ENCODE results near the gene PAIP2B.

Gene PAIP2B

DNA sequence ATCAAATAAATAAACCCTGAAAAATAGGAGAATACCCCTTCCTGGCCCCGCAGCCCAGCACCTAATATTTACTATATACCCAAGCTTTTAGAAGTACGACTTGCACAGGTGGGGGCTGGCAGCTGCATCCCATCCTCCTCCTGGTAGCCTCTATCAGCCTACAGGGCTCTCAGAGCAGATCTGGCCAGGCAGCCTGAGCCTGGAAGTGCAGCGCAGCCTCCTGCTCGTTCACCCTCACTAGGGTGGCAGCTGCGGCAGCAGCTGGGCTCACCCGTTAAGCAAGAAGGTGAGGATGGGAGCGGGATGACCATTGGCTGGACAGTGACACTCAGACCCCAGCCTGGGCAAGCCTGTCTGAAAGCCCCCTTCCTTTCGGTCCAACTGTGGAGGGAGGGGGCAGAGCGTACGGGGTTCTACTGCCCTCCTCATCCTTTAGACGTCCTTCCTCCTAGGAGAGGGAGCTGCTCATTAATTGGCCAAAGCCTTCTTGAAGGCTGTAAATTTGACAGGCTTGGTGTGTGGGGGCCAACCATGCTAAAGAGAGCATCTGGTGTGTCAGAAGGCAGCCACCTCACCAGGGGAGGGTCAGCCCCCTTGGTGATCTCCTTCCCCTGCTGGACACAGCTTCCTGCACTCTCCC is 73.2 kb downstream of the PAIP2B start:
- DNase-seq (ENCODE audit: low spot score), result no peak

DNA sequence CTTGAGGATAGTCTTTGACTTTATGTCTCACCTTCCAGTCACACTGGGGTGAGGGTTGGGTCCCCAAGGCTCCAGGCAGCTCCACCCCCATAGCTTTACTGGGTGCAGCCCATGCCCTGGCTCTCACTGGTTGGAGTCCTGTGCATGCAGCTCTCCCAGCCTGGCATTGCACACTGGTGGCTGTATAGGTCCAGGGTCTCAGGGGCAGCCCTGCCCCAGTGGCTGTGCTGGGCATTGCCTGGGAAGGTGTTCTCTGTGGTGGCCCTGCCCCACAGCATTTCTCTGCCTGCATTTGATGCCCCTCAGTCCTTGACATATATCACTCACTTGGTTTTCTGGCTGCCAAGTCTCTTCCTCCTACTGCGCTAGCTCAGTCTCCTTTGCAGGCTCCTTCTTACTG is 75.3 kb downstream of the PAIP2B start:
- DNase-seq (ENCODE audit: low spot score), result no peak

DNA sequence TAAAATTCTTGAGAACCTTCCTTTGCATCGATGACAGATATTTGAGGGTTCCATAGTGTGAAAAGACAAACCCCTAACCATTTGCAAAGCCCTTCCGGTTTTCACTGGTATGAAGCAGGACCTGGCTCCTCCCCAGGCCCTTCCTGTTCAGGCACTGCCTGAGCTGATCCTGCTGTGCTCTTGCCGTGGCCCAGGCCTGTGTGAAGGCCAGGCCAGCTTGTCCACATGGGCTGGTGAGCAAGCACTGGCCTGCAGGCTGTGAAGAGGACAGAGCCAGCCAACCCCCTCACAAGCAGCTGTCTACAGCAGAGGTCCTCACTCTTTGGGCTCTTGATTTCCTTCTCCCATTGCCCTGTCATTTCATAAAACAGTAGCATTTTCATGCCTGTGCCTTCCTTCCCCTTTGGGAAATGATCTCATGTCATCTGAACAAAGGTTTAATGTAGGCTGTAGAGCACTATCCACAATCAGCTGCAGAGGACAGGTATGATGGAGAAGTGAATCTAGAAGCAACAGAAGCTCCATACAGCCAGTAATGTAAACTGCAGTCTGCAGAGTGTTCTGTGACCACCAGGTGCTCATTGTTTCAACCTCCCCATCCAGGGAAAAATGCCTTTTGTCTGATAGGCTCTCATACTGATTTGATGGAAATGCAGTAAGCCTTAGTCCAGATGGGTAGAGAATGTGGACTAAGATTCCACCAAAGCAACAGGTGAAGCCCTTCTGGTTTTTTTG is 76.7 kb downstream of the PAIP2B start:
- no peak for DNase-seq (ENCODE audit: low spot score)

DNA sequence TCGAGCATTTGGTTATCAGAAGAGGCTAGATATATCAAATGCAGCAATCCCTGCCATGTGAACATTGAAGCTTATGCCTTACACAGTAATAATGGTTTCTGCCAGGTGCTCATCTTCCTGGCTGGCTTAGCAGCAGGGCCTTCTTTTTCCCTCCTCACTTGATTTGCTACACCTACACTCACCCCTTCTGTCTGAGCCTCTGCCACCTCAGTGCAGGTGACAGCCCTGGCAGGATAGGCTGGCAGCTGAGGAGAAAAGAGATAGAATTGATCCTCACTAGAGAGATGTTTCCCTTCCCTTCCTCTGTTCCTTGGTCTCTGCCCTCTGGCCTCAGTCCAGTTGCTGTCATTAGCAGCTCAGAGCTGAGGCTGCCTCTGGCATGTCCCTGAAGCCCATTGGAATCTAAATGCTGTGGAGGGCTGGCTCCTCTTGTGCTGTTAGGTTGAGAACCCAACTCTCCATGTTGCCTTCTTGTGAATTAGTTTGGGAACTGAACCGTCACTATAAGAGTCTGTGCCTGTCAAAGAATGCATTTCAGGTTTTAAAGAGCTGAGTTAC is 78.3 kb downstream of the PAIP2B start:
- DNase-seq (ENCODE audit: low spot score), result no peak

DNA sequence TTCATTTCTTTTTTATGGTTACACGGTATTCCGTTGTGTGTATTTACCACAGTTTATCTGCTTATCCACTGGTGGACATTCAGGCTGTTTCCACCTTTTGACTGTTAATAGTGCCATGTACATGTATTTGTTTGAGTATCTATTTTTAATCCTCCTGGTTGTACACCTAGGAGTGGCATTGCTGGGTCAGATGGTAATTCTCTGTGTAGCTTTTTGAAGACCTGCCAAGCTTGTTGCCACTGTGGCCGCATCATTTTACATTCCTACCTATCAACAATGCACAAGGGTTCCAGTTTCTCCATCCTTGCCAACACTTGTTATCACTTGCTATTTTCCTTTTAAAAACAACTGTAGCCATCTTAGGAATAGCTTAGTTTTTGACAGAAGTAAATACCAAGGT is 83.1 kb downstream of the PAIP2B start:
- DNase-seq (ENCODE audit: low spot score), result no peak

DNA sequence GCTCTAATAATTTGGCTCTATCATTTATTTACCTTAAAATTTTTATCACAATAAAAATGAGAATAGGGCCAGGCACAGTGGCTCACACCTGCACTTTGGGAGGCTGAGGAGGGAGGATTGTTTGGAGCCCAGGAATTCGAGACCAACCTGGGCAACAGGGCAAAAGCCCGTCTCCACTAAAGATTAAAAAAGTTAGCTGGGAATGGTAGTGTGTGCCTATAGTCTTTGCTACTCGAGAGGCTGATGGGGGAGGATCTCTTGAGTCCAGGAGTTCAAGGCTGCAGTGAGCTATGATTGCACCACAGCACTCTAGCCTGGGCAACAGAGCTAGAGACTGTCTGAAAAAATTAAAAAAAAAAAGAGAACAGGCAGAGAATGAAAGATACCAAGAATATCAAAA is 90.7 kb downstream of the PAIP2B start:
- no peak for DNase-seq (ENCODE audit: low spot score)

DNA sequence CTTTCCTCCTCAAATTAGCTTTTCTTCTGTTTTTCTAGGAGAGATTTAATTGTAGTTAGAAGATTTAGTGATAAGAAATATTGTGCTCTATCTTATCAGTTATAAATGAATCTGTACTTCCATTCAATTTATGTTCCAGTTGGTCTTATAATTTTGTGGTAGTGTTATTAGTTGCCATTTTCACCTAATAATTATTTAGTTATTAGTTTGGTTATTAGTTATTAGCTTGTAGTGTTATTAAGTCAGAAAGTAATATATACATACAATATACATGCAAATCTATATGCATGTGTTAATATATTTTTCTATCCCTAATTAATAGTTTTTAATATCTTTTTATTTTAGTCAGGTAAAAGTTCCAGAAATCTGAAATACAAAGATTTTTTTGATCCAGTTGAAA is 93.3 kb downstream of the PAIP2B start:
- no peak for DNase-seq (ENCODE audit: low spot score)
